Bronchus fibroblast of lung (primary cell): ENCODE measurements around the gene ABRACL. TPM values are rescaled to one million over a fixed set of nuclear protein-coding genes. Genes with fewer than 3 reads are reported as not detected.

ENCODE experiments used
- total RNA-seq: library from RNA; depleted of rRNA; stranded (reverse); fragments of >200 nt; gene quantifications from 2 replicates; pipeline ENCODE4 v1.2.3, GENCODE V29; 2015

The ABRACL gene
- 38.5 and 48.3 TPM in 2 replicates for total RNA-seq

GRCh38 chr6:139028658-139029469, at the start of gene ABRACL:
ABRACL (plus strand) TSS chr6:139028745; CDS start chr6:139034161, 5,416 bp downstream.

DNA sequence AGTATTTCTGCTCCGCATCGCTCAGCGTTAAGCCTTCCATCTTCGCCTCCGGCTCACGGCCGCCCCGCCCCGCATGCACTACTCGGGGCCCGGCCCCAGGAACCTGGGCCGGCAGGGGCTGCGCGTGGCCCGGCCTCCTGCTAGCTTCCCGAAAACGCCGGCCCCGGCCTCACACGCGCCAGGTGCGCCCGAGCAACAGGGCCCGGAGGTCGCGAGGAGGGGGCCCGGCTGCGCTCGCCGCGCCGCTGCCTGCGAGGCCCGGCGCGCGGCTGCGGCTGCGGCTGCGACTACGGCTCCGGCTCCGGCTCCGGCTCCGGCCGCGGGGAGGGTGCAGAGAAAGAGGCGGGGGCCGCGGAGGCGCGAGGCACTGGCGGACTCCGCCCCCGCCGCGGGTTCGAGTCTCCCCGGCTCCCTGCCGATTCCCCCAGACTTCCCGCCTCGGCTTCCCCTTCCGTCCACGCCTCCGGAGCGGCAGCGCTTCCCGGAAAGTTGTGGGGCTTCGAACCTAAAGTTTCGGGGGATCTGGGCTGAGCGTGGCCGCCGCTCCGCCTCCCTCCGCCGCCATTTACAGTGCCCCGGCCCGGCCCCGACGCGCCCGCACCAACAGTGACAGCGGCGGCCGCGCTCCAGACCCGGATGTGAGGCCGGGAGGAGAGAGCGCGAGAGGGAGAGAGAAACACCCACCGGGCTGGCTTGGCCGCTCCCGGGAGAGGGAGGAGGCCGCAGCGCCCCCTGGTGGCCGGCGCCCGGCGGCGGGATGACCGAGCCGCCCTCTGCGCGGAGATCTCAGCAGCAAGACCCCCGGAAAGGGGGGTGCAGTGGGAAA, 40.7 kb upstream of the ABRACL start, which contains the start of gene REPS1:
Gene REPS1, minus strand, starts transcription at position 611 of the 826 bp plus-strand sequence. Its CDS starts 571 bp downstream, at position 40.

Other genes with a start within 250 kb of the ABRACL start
- not detected in 2 replicates for gene ECT2L, start 232.7 kb upstream of the ABRACL start, total RNA-seq
- gene REPS1, start 40.5 kb upstream of the ABRACL start, total RNA-seq, result 26.2 and 28.5 TPM in 2 replicates
- 7.7 and 10.1 TPM in 2 replicates for gene HECA, start 106.3 kb downstream of the ABRACL start, total RNA-seq